SK-N-SH treated with all-trans-retinoic acid at 6 μM for 48 hours (cell line): Measurements from ENCODE around the gene SCUBE2.

ENCODE experiments used
- BACH2 ChIP-seq: fragments of 250-450 bp; sonication (Bioruptor Pico); IDR thresholded peaks from 2 replicates; pipeline ENCODE4 v1.9.0; 2021; ENCODE audit warnings: mild to moderate bottlenecking, borderline replicate concordance
- CREB5 ChIP-seq: fragments of 250-450 bp; sonication (Bioruptor Pico); IDR thresholded peaks from 2 replicates; pipeline ENCODE4 v1.5.1; 2020; ENCODE audit warnings: low read depth, mild to moderate bottlenecking, moderate library complexity
- PATZ1 ChIP-seq: fragments of 250-450 bp; sonication (Bioruptor Pico); IDR thresholded peaks from 2 replicates; pipeline ENCODE4 v1.8.0; 2020; ENCODE audit warnings: mild to moderate bottlenecking, moderate library complexity, borderline replicate concordance
- PPARA ChIP-seq: fragments of 250-450 bp; sonication (Bioruptor Pico); IDR thresholded peaks from 2 replicates; pipeline ENCODE4 v1.5.0; 2020; ENCODE audit warnings: mild to moderate bottlenecking, borderline replicate concordance
- TOX ChIP-seq: fragments of 250-450 bp; sonication (Bioruptor Pico); IDR thresholded peaks from 2 replicates; pipeline ENCODE4 v1.8.0; 2021; ENCODE audit warnings: mild to moderate bottlenecking, moderate library complexity, borderline replicate concordance
- TSHZ2 ChIP-seq: fragments of 250-450 bp; sonication (Bioruptor Pico); IDR thresholded peaks from 2 replicates; pipeline ENCODE4 v1.5.0; 2020; ENCODE audit warnings: mild to moderate bottlenecking, moderate library complexity
- ZC3H10 ChIP-seq: fragments of 250-450 bp; sonication (Bioruptor Pico); IDR thresholded peaks from 2 replicates; pipeline ENCODE4 v1.5.1; 2021; ENCODE audit warnings: mild to moderate bottlenecking, moderate library complexity
- ZFP30 ChIP-seq: fragments of 450-650 bp; formaldehyde crosslinking; IDR thresholded peaks from 2 replicates; pipeline ENCODE4 v1.5.0; 2022; ENCODE audit warnings: mild to moderate bottlenecking, moderate library complexity
- ZNF565 ChIP-seq: fragments of 450-650 bp; formaldehyde crosslinking; conservative IDR thresholded peaks from 2 replicates; pipeline ENCODE4 v1.5.0; 2020; ENCODE audit warnings: low read depth, mild to moderate bottlenecking, moderate library complexity
- ZNF70 ChIP-seq: fragments of 450-650 bp; formaldehyde crosslinking; IDR thresholded peaks from 2 replicates; pipeline ENCODE4 v1.5.0; 2020; ENCODE audit warnings: mild to moderate bottlenecking, moderate library complexity
- ZNF8 ChIP-seq: fragments of 450-650 bp; formaldehyde crosslinking; IDR thresholded peaks from 2 replicates; pipeline ENCODE4 v1.5.0; 2020; ENCODE audit warnings: mild to moderate bottlenecking, moderate library complexity

- TF ChIP-seq ZFP30 (CRISPR knock-in tag) (no peak), ZNF70 (CRISPR knock-in tag) (no peak), ZC3H10 (CRISPR knock-in tag) (no peak), PPARA (CRISPR knock-in tag) (no peak), BACH2 (CRISPR knock-in tag) (no peak), CREB5 (CRISPR knock-in tag) (no peak), ZNF8 (CRISPR knock-in tag) (no peak), ZNF565 (CRISPR knock-in tag) (no peak), PATZ1 (CRISPR knock-in tag) (no peak), TSHZ2 (CRISPR knock-in tag) (no peak), TOX (CRISPR knock-in tag) (no peak)
Measured at GRCh38 chr11:9002920-9003572, 88.4 kb downstream of the SCUBE2 start.
